Parathyroid adenoma (tissue), 2 donors: ENCODE data around the gene ERMARD.

Experiments used
- H2AFZ ChIP-seq: fragments of 300-600 bp; sonication (generic); one replicate; pipeline ENCODE4 v1.7.0; 2017; ENCODE audit warnings: antibody characterized with exemption, mild to moderate bottlenecking
- H3K27ac ChIP-seq: fragments of 300-600 bp; sonication (generic); one replicate; pipeline ENCODE4 v1.7.0; 2017
- H3K27me3 ChIP-seq: fragments of 300-600 bp; sonication (generic); one replicate; pipeline ENCODE4 v1.7.0; 2017; ENCODE audit warnings: low read length; ENCODE audit not compliant: control insufficient read depth, insufficient read depth
- H3K36me3 ChIP-seq: fragments of 300-600 bp; sonication (generic); one replicate; pipeline ENCODE4 v1.7.0; 2017; ENCODE audit warnings: low read length; ENCODE audit not compliant: control insufficient read depth, insufficient read depth
- H3K4me1 ChIP-seq: fragments of 300-600 bp; sonication (generic); one replicate; pipeline ENCODE4 v1.7.0; 2017; ENCODE audit warnings: control low read depth
- H3K4me2 ChIP-seq: fragments of 300-600 bp; sonication (generic); one replicate; pipeline ENCODE4 v1.7.0; 2017; ENCODE audit warnings: low read length
- H3K4me3 ChIP-seq: fragments of 300-600 bp; sonication (generic); one replicate; pipeline ENCODE4 v1.7.0; 2017; ENCODE audit warnings: low read depth, low read length
- H3K79me2 ChIP-seq: fragments of 300-600 bp; sonication (generic); one replicate; pipeline ENCODE4 v1.7.0; 2017; ENCODE audit warnings: control low read depth
- H3K9ac ChIP-seq: fragments of 300-600 bp; sonication (generic); one replicate; pipeline ENCODE4 v1.7.0; 2017; ENCODE audit warnings: mild to moderate bottlenecking
- H3K9me3 ChIP-seq: fragments of 300-600 bp; sonication (generic); one replicate; pipeline ENCODE4 v1.7.0; 2017; ENCODE audit warnings: low read length; ENCODE audit not compliant: control insufficient read depth
- CTCF ChIP-seq: fragments of 300-600 bp; sonication (generic); IDR thresholded peaks from one replicate; pipeline ENCODE4 v1.7.0; 2017; ENCODE audit warnings: antibody characterized with exemption, mild to moderate bottlenecking
- donor health status: primary hyperparathyroidism.

Gene ERMARD

GRCh38 chr6:169795196-169795595 is 43.8 kb downstream of the ERMARD start:
- no peak overlapping the region for H3K9ac ChIP-seq
- no peak overlapping the region for H3K4me2 ChIP-seq
- H3K27me3 ChIP-seq, result no peaks in the 10 kb centered on the region
- H3K79me2 ChIP-seq, result no peaks in the 10 kb centered on the region
- H2AFZ ChIP-seq, result no peak overlapping the region
- no peak overlapping the region for H3K4me3 ChIP-seq
- no peaks in the 10 kb centered on the region for H3K36me3 ChIP-seq
- no peak for TF ChIP-seq CTCF
- H3K9me3 ChIP-seq, result no peaks in the 10 kb centered on the region
- H3K27ac ChIP-seq, result no peak overlapping the region
- peaks cover 2% of the 10 kb centered on the region for H3K4me1 ChIP-seq

GRCh38 chr6:169798764-169799473 is 47.5 kb downstream of the ERMARD start:
- no peak overlapping the region for H3K4me2 ChIP-seq
- TF ChIP-seq CTCF, result no peak
- H3K27ac ChIP-seq, result no peak overlapping the region
- H2AFZ ChIP-seq, result no peak overlapping the region
- no peaks in the 10 kb centered on the region for H3K36me3 ChIP-seq
- no peaks in the 10 kb centered on the region for H3K9me3 ChIP-seq
- H3K79me2 ChIP-seq, result no peaks in the 10 kb centered on the region
- H3K9ac ChIP-seq, result no peak overlapping the region
- no peak overlapping the region for H3K4me3 ChIP-seq
- H3K27me3 ChIP-seq, result no peaks in the 10 kb centered on the region
- no peaks in the 10 kb centered on the region for H3K4me1 ChIP-seq

GRCh38 chr6:169799474-169799926 is 48.1 kb downstream of the ERMARD start:
- TF ChIP-seq CTCF, result no peak
- Histone ChIP-seq H3K4me2 (no peak overlapping the region), H3K27ac (no peak overlapping the region), H3K27me3 (no peaks in the 10 kb centered on the region), H3K36me3 (no peaks in the 10 kb centered on the region), H2AFZ (no peak overlapping the region), H3K79me2 (no peaks in the 10 kb centered on the region), H3K4me1 (no peaks in the 10 kb centered on the region), H3K9me3 (no peaks in the 10 kb centered on the region), H3K4me3 (no peak overlapping the region), H3K9ac (no peak overlapping the region)

GRCh38 chr6:169800116-169800667 is 48.8 kb downstream of the ERMARD start:
- H3K9ac ChIP-seq, result no peak overlapping the region
- no peak overlapping the region for H3K4me2 ChIP-seq
- H3K79me2 ChIP-seq, result no peaks in the 10 kb centered on the region
- no peaks in the 10 kb centered on the region for H3K4me1 ChIP-seq
- no peak overlapping the region for H3K4me3 ChIP-seq
- H3K27me3 ChIP-seq, result no peaks in the 10 kb centered on the region
- H3K36me3 ChIP-seq, result no peaks in the 10 kb centered on the region
- no peak for TF ChIP-seq CTCF
- no peak overlapping the region for H3K27ac ChIP-seq
- H3K9me3 ChIP-seq, result no peaks in the 10 kb centered on the region
- H2AFZ ChIP-seq, result no peak overlapping the region
